Liver (tissue), 9 donors: ENCODE results near the gene JTB. TPM values are rescaled to one million over a fixed set of nuclear protein-coding genes. Genes with fewer than 3 reads are reported as not detected.

Source experiments
- DNase-seq: peaks from one replicate; pipeline ENCODE4 v3.0.0-alpha.2; 2017; ENCODE audit warnings: low spot score
- H3K27ac ChIP-seq, 2 donors: one replicate each; pipeline ENCODE4 v1.7.0; 2013; ENCODE audit warnings: inconsistent platforms in 2 of 2, low read length in 2 of 2, control low read depth in 1 of 2, low read depth in 1 of 2, mild to moderate bottlenecking in 1 of 2
- H3K27me3 ChIP-seq, 4 donors: one replicate each; pipeline versions ENCODE4 v1.6.1 to v1.7.0; 2013; ENCODE audit warnings: low read length in 3 of 4, inconsistent platforms in 1 of 4, mild to moderate bottlenecking in 1 of 4, moderate library complexity in 1 of 4; ENCODE audit not compliant: control insufficient read depth in 4 of 4, insufficient read depth in 4 of 4
- H3K36me3 ChIP-seq, 4 donors: one replicate each; pipeline versions ENCODE4 v1.6.1 to v1.7.0; 2013; ENCODE audit warnings: low read length in 3 of 4, mild to moderate bottlenecking in 3 of 4, low read depth in 1 of 4, moderate library complexity in 1 of 4; ENCODE audit not compliant: control insufficient read depth in 4 of 4, insufficient read depth in 3 of 4
- H3K4me1 ChIP-seq, 4 donors: one replicate each; pipeline versions ENCODE4 v1.6.1 to v1.7.0; 2013; ENCODE audit warnings: low read length in 3 of 4, mild to moderate bottlenecking in 3 of 4, moderate library complexity in 1 of 4; ENCODE audit not compliant: control insufficient read depth in 4 of 4, insufficient read depth in 4 of 4
- H3K4me3 ChIP-seq, 3 donors: one replicate each; pipeline versions ENCODE4 v1.6.1 to v1.7.0; 2013; ENCODE audit warnings: low read length in 3 of 3, control low read depth in 1 of 3, low read depth in 1 of 3, mild to moderate bottlenecking in 1 of 3
- H3K9ac ChIP-seq, 2 donors: one replicate each; pipeline ENCODE4 v1.7.0; 2013; ENCODE audit warnings: low read length in 2 of 2, mild to moderate bottlenecking in 2 of 2, moderate library complexity in 2 of 2, control low read depth in 1 of 2, low read depth in 1 of 2
- H3K9me3 ChIP-seq, 4 donors: one replicate each; pipeline versions ENCODE4 v1.6.1 to v1.7.0; 2013; ENCODE audit warnings: low read length in 3 of 4; ENCODE audit not compliant: control insufficient read depth in 4 of 4
- ATF3 ChIP-seq: IDR thresholded peaks from 2 replicates; pipeline ENCODE4 v1.6.1; 2016; ENCODE audit warnings: antibody characterized with exemption
- CTCF ChIP-seq: fragments of 150-350 bp; IDR thresholded peaks from 2 replicates; pipeline ENCODE4 v1.5.1; 2017; ENCODE audit warnings: improper control_type of control experiment, low read depth, low read length; ENCODE audit not compliant: missing input control
- EGR1 ChIP-seq, 2 donors: IDR thresholded peaks; 2 replicates each; pipeline ENCODE4 v1.6.1; 2016 to 2018; ENCODE audit warnings: antibody characterized with exemption in 2 of 2, low read depth in 2 of 2
- FOXA1 ChIP-seq: IDR thresholded peaks from 2 replicates; pipeline ENCODE4 v1.6.1; 2016; ENCODE audit warnings: antibody characterized with exemption
- FOXA2 ChIP-seq: IDR thresholded peaks from 2 replicates; pipeline ENCODE4 v1.6.1; 2016; ENCODE audit warnings: antibody characterized with exemption
- GABPA ChIP-seq, 2 donors: IDR thresholded peaks in 1 of 2; conservative IDR thresholded peaks in 1 of 2; 2 replicates each; pipeline ENCODE4 v1.6.1; 2016; ENCODE audit warnings: antibody characterized with exemption in 2 of 2, mild to moderate bottlenecking in 1 of 2, moderate library complexity in 1 of 2
- HNF4A ChIP-seq, 2 donors: conservative IDR thresholded peaks; 2 replicates each; pipeline ENCODE4 v1.6.1; 2016; ENCODE audit warnings: antibody characterized with exemption in 2 of 2, mild to moderate bottlenecking in 2 of 2
- HNF4G ChIP-seq: IDR thresholded peaks from 2 replicates; pipeline ENCODE4 v1.6.1; 2016; ENCODE audit warnings: antibody characterized with exemption
- JUND ChIP-seq, 2 donors: IDR thresholded peaks; 2 replicates each; pipeline ENCODE4 v1.6.1; 2016; ENCODE audit warnings: antibody characterized with exemption in 2 of 2
- MAX ChIP-seq: IDR thresholded peaks from 2 replicates; pipeline ENCODE4 v1.6.1; 2016; ENCODE audit warnings: antibody characterized with exemption
- NR2F2 ChIP-seq: IDR thresholded peaks from 2 replicates; pipeline ENCODE4 v1.6.1; 2016; ENCODE audit warnings: antibody characterized with exemption
- RAD21 ChIP-seq, 2 donors: IDR thresholded peaks; 2 replicates each; pipeline ENCODE4 v1.6.1; 2016; ENCODE audit warnings: antibody characterized with exemption in 2 of 2, mild to moderate bottlenecking in 2 of 2
- REST ChIP-seq: IDR thresholded peaks from 2 replicates; pipeline ENCODE4 v1.6.1; 2016; ENCODE audit warnings: antibody characterized with exemption, mild to moderate bottlenecking
- RXRA ChIP-seq, 2 donors: IDR thresholded peaks; 2 replicates each; pipeline ENCODE4 v1.6.1; 2017 to 2018; ENCODE audit warnings: antibody characterized with exemption in 2 of 2, mild to moderate bottlenecking in 1 of 2
- SP1 ChIP-seq: IDR thresholded peaks from 2 replicates; pipeline ENCODE4 v1.6.1; 2018; ENCODE audit warnings: antibody characterized with exemption, mild to moderate bottlenecking
- TAF1 ChIP-seq: conservative IDR thresholded peaks from 2 replicates; pipeline ENCODE4 v1.6.1; 2016; ENCODE audit warnings: antibody characterized with exemption, mild to moderate bottlenecking
- YY1 ChIP-seq: IDR thresholded peaks from 2 replicates; pipeline ENCODE4 v1.6.1; 2016; ENCODE audit warnings: antibody characterized with exemption, mild to moderate bottlenecking
- ZBTB33 ChIP-seq: IDR thresholded peaks from 2 replicates; pipeline ENCODE4 v1.6.1; 2016; ENCODE audit warnings: antibody characterized with exemption
- WGBS: extraction: QIAGEN DNeasy Blood & Tissue Kit; methylation state at CpG from one replicate; pipeline ENCODE4 v1.1.7; 2013; 5-methylcytosine and 5-hydroxymethylcytosine counted together
- polyA plus RNA-seq, 2 donors: library from polyadenylated mRNA; stranded (reverse) in 1 of 2; unstranded in 1 of 2; fragments of 200-250 nt in 1 of 2; fragments of >200 nt in 1 of 2; fragmentation: Nextera tagmentation in 1 of 2; extraction: Ambion mirVana in 1 of 2; gene quantifications; one replicate each; pipeline versions ENCODE4 v1.2.1 to v1.2.3, GENCODE V29; 2013 to 2015
- total RNA-seq, 2 donors: library from RNA; depleted of rRNA; stranded (reverse); fragments of >200 nt; gene quantifications; one replicate each; pipeline ENCODE4 v1.2.3, GENCODE V29; 2014
- donor health status: healthy.
- donor health status: healthy.
- donor health status: healthy.
- donor health status: healthy.
- donor health status: healthy.

Gene JTB
- total and polyA plus RNA-seq, 4 donors = 88.9 to 182 (median 124) TPM

- Histone ChIP-seq H3K4me1 (no peaks in the 10 kb centered on the region), H3K27ac (no peak overlapping the region), H3K27me3 (no peaks in the 10 kb centered on the region), H3K36me3 (peaks cover 9 to 84% (median 50%) of the 10 kb centered on the region in 4 donors), H3K4me3 (no peak overlapping the region), H3K9ac (no peak overlapping the region), H3K9me3 (no peaks in the 10 kb centered on the region)
- DNase-seq = no peak
- TF ChIP-seq ATF3 = no peak
- TF ChIP-seq FOXA1 = no peak
- TF ChIP-seq RAD21 (IDR thresholded peaks at IDR 0.05) = no peak
- TF ChIP-seq HNF4G = no peak
- no peak for TF ChIP-seq YY1
- no peak for TF ChIP-seq TAF1
- TF ChIP-seq MAX = no peak
- TF ChIP-seq GABPA (IDR thresholded peaks at IDR 0.05 in 1 of 2, conservative IDR thresholded peaks at IDR 0.05 in 1 of 2) = no peak
- no peak for TF ChIP-seq RXRA (IDR thresholded peaks at IDR 0.05)
- TF ChIP-seq NR2F2 = no peak
- no peak for TF ChIP-seq JUND (IDR thresholded peaks at IDR 0.05)
- TF ChIP-seq ZBTB33 = no peak
- no peak for TF ChIP-seq EGR1 (IDR thresholded peaks at IDR 0.05; ENCODE audit: low read depth in 2 of 2)
- TF ChIP-seq REST = no peak
- no peak for TF ChIP-seq FOXA2
- TF ChIP-seq HNF4A (conservative IDR thresholded peaks at IDR 0.05) = no peak
- TF ChIP-seq SP1 = no peak
- TF ChIP-seq CTCF = no peak
- 96% methylated on average over 12 of the region's 12 CpGs for WGBS
These were observed 41.3 kb downstream of the JTB start for GRCh38 chr1:153936011-153936802.
